ENCODE measurements around the gene PACS1.

The PACS1 gene

DNA sequence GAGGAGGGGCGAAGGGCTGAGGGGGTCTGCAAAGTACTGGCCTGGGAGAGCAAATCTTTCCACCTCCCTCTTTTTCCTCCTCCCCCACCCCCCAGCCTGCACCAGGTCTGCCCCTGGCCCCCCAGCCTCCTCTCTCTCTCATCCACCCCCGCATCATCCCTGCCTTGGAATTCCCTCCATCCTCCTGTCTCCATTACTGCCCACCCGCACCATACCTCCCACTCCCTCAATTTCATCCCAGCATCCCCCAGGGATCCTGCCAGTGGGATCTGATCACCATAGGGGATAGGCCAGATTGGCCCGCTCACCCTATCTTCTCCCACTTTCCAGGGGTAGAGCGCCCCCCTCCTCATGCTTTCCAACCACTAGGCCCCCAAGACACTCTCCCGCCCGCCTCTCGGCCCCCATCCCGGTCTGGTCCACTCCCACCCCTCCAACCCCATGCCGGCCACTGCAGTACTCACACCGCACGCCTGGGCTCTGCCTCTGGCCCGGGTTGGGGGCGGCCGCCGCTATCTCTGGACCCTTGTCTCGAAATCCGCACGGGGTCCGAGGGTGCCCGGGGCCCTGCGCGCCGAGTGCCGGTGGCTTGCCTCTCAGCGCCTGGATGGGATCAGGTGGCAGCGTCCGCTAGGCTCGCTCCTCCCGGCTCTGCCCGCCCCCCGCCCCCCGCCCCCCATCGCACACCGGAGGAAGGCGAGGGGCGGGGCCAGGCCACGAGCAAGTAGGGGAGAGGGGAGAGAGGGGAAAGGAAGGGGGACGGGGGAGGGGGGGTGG, 21.3 kb upstream of the PACS1 start, which contains the start of gene GAL3ST3:
TSS of gene GAL3ST3 (minus strand) at position 615 of the 777 bp plus-strand sequence. CDS start 3,746 bp downstream, outside the sequence.
- DNase-seq (ENCODE audit: insufficient read length, low spot score) = no peak

GRCh38 chr11:66050581-66051231, 19.4 kb upstream of the PACS1 start:
- DNase-seq (ENCODE audit: insufficient read length, low spot score) (no peak), FAIRE-seq (no peak)

More for the DNA sequence above, 21.3 kb upstream of the PACS1 start, which contains the start of gene GAL3ST3:
- no peak for FAIRE-seq

- DNase-seq (ENCODE audit: insufficient read length, low spot score) (no peak), FAIRE-seq (peak; percentile 11)
These were observed 18.7 kb upstream of the PACS1 start for GRCh38 chr11:66051371-66051765.

GRCh38 chr11:66051766-66052663, 18.1 kb upstream of the PACS1 start, which contains the start of gene SF3B2:
Gene SF3B2 (plus strand): TSS chr11:66052364. CDS start chr11:66052385, 21 bp downstream.
- peak; percentile 94 for DNase-seq (ENCODE audit: insufficient read length, low spot score)
- FAIRE-seq = peak; percentile 94

- FAIRE-seq = no peak
These were observed 17.4 kb upstream of the PACS1 start for GRCh38 chr11:66052664-66052982.

GRCh38 chr11:66055021-66055420, 15.1 kb upstream of the PACS1 start:
- no peak for DNase-seq (ENCODE audit: insufficient read length, low spot score)
- FAIRE-seq = no peak

More at GRCh38 chr11:66052664-66052982, 17.4 kb upstream of the PACS1 start:
- DNase-seq (ENCODE audit: insufficient read length, low spot score) = no peak

GRCh38 chr11:66056501-66056900, 13.6 kb upstream of the PACS1 start:
- FAIRE-seq = no peak
- no peak for DNase-seq (ENCODE audit: insufficient read length, low spot score)

- no peak for DNase-seq (ENCODE audit: insufficient read length, low spot score)
- FAIRE-seq = no peak
These were observed 9.9 kb upstream of the PACS1 start for GRCh38 chr11:66059966-66060680.

DNA sequence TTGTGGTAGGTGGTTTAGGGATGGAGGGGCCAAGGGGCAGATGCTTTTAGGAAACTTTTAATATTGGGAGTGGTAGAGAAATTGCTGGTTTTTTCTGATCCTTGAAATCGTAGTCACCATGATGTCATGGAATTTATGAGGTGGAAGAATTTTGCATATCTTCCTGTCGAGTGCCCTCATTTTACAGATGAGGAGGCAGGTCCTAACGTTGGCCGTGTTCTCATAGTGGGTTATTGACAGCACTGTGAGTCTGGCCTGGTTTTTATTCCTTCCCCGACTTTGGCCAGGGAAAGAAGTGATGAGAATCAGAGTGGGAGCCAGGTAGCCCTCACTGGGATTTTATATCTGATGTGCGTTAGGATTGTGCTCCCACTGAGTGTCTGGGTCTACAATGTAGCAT, 8.8 kb upstream of the PACS1 start:
- FAIRE-seq (no peak), DNase-seq (ENCODE audit: insufficient read length, low spot score) (no peak)

DNA sequence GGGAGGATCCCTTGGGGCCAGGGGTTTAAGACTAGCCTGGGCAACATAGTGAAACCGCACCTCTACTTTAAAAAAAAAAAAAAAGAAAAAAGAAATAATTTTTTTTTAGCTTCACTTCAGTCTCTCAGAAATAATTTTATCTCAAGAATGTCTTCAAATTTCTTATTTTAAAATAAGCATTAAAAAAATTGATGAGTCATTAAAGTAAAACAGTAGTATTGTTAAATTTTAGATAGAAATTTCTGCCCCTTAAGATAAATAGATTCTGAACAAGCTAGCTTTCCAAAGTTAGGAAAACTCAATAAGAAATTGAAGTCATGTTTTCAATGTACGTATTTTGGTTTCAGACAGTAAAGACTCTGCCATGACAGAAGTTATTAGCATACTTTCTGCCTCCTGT, 7.7 kb upstream of the PACS1 start:
- DNase-seq (ENCODE audit: insufficient read length, low spot score) (no peak), FAIRE-seq (no peak)

- FAIRE-seq (no peak), DNase-seq (ENCODE audit: insufficient read length, low spot score) (no peak)
These were observed 6.2 kb upstream of the PACS1 start for GRCh38 chr11:66063900-66064299.

GRCh38 chr11:66064571-66064970, 5.5 kb upstream of the PACS1 start:
- no peak for FAIRE-seq
- no peak for DNase-seq (ENCODE audit: insufficient read length, low spot score)

- DNase-seq (ENCODE audit: insufficient read length, low spot score) (no peak), FAIRE-seq (no peak)
These were observed 3.3 kb upstream of the PACS1 start for GRCh38 chr11:66066751-66067150.

- DNase-seq (ENCODE audit: insufficient read length, low spot score) (no peak), FAIRE-seq (no peak)
These were observed 2.4 kb upstream of the PACS1 start for GRCh38 chr11:66067640-66068039.

DNA sequence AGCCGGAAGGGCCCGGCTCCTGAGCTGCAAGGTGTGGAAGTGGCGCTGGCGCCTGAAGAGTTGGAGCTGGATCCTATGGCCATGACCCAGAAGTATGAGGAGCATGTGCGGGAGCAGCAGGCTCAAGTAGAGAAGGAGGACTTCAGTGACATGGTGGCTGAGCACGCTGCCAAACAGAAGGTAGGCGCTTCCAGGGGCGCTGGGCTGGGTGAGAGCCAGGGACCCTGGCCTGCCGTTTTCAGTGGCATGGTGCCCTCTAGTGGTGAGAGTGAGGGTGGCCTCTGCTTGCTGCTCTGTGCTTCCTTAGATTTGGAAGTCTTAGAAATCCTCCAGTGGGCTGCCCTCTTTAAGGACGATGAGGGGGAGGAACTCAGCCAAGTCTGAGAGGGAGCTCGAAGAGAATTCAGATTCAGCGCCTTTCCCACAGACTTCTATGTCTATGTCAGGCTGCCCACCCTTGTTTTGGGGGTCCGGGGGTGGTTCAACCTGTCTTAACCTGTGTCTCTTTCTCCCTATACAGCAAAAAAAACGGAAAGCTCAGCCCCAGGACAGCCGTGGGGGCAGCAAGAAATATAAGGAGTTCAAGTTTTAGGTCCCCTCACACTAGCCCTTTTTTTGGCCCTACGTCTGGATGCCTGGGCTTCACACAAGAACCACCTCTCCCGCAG, 1.8 kb upstream of the PACS1 start:
- DNase-seq (ENCODE audit: insufficient read length, low spot score) (no peak), FAIRE-seq (peak; percentile 26)

DNA sequence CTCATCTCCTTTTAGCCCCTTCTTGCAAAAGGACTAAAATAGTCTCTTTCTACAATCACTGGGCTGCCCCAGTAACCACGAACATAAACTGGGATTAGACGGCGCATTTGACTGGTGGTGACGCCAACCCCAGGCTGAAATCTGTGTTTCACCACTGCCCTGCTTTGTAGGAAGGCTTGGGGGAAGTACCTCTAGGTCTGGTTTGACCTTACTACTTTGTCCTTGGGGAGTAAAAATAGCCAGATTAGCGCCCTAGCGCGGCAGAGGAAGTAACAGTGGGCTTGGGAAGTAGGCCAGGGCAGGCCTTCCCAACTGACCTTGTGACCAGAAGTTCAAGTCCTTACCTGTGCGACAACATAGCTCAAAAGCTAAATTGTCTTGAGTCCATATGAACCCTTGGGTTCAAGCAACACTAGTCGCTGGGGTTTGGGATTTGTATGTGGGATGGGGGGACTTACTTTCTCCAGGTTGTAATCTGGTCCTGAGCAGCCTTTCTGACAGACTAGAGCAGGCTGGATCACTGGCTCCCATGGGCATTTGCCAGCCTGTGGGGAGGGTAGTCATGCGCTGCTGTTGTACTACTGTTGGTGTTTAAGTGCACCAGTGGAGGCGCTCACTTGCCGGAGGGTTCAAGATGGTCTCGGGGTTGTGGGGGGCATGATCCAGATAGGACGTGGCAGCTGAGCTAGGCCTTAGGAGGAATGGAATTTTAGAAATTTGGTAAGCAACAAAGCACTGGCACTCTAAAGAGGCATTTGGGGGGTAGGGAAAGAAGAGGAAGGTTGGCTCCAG, 953 bp upstream of the PACS1 start:
- no peak for DNase-seq (ENCODE audit: insufficient read length, low spot score)
- peak; percentile 83 for FAIRE-seq

- DNase-seq (ENCODE audit: insufficient read length, low spot score) (no peak), FAIRE-seq (peak; percentile 82)
These were observed 720 bp downstream of the PACS1 start for GRCh38 chr11:66070604-66071380.

GRCh38 chr11:66071381-66071801, 1.3 kb downstream of the PACS1 start:
- FAIRE-seq = no peak
- DNase-seq (ENCODE audit: insufficient read length, low spot score) = no peak

Measured in GM19239 (cell line).